ENCODE data around the gene TTC22.
A peak's percentile ranks its signal among the peaks of the same experiment; 100 is the strongest.

TTC22 gene

DNA sequence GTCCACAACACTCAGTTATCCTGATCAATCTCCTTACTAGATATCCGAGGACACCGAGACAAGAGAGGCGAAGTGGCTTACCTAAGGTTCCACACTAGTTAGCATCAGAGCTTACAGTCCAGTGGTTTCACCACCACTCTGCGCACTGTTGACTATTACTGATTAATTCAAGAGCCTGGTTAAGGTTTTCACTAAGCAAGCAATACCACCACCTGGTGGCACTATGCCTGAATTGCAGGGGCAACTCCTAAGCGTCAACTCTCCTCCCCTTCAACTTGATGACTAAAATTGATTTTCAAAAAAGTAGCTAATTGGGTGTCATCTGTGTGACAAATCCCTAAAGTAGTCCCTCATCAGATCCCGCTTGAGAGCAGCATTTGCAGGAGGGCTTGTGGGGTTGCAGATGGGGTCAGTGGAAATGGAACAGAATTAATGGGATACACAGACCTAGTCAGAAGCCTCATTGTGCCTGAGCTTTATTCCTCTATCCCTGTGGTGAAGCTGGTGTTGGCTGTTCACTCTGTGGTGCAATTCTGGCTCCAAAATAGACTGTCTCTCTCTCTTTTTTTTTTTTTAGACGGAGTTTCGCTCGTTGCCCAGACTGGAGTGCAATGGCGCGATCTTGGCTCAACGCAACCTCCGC lies 9.1 kb downstream of the TTC22 start:
- Histone ChIP-seq H4K12ac (ENCODE audit: low read depth, low read length) (no peak overlapping the region), H3K27me3 (ENCODE audit: insufficient read depth, low read length) (no peaks in the 10 kb centered on the region), H3K36me3 (ENCODE audit: control insufficient read depth in 1 of 2, insufficient read depth in 2 of 2, low read length in 2 of 2) (no peaks in the 10 kb centered on the region), H3K79me2 (ENCODE audit: control insufficient read depth, insufficient read depth, low read length, poor library complexity) (no peaks in the 10 kb centered on the region), H3K27ac (ENCODE audit: low read depth, low read length) (no peak overlapping the region), H3K4me1 (ENCODE audit: control insufficient read depth in 1 of 2, insufficient read depth in 2 of 2, low read length in 2 of 2) (peaks cover 4% of the 10 kb centered on the region in 2 experiments), H3K4me2 (ENCODE audit: low read length) (no peak overlapping the region), H2BK5ac (ENCODE audit: low read depth, low read length, poor library complexity) (no peak overlapping the region), H3K79me1 (ENCODE audit: low read length) (no peaks in the 10 kb centered on the region), H3K9me3 (ENCODE audit: insufficient read depth, low read depth, low read length) (no peaks in the 10 kb centered on the region), H3K18ac (ENCODE audit: low read length) (no peak overlapping the region), H3K4ac (ENCODE audit: low read depth, low read length) (no peak overlapping the region), H4K91ac (ENCODE audit: low read depth, low read length) (no peak overlapping the region), H2AK5ac (ENCODE audit: low read length) (no peak overlapping the region), H2BK12ac (ENCODE audit: low read length) (no peak overlapping the region), H3K9ac (ENCODE audit: low read length) (no peak overlapping the region), H2AFZ (ENCODE audit: insufficient read depth, low read length, poor library complexity) (no peak overlapping the region), H3K14ac (ENCODE audit: low read length) (no peak overlapping the region), H3K4me3 (ENCODE audit: low read depth, low read length) (no peak overlapping the region), H4K8ac (ENCODE audit: low read depth, low read length) (no peak overlapping the region), H2BK120ac (ENCODE audit: insufficient read depth, low read length, poor library complexity) (no peak overlapping the region), H3K23ac (ENCODE audit: low read length) (no peak overlapping the region)
- peak in 1 of 2 donors; percentile 52 for DNase-seq
- WGBS (ENCODE audit: extremely low coverage, insufficient coverage, insufficient read length), result no CpG with 5 or more reads among the region's 13 CpGs

DNA sequence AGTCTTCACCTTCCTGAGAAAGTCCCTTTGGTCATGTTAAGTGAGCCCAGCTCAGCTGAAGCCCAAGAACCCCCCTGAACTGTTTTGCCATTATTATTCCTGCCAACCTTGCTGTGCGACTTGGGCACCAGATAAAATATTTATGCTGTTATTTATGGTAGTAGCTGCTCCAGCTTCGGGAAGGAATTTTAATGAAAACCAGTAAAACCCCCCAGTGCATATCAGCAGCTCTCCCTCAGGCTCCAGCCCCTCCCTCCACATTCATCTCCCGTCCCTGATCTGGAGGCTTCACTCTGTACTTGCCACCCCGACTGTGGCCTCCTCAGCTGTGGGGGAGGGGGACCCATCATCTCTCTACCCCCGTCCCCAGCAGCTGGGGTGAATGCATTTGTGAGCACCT lies 12.7 kb downstream of the TTC22 start:
- DNase-seq, result no peak
- no peak overlapping the region for H3K14ac ChIP-seq (ENCODE audit: low read length)
- no peaks in the 10 kb centered on the region for H3K79me2 ChIP-seq (ENCODE audit: control insufficient read depth, insufficient read depth, low read length, poor library complexity)
- H4K8ac ChIP-seq (ENCODE audit: low read depth, low read length), result no peak overlapping the region
- H2AK5ac ChIP-seq (ENCODE audit: low read length), result no peak overlapping the region
- H4K12ac ChIP-seq (ENCODE audit: low read depth, low read length), result no peak overlapping the region
- no peaks in the 10 kb centered on the region for H3K79me1 ChIP-seq (ENCODE audit: low read length)
- H3K4me2 ChIP-seq (ENCODE audit: low read length), result no peak overlapping the region
- H2BK12ac ChIP-seq (ENCODE audit: low read length), result no peak overlapping the region
- no peak overlapping the region for H3K27ac ChIP-seq (ENCODE audit: low read depth, low read length)
- no peak overlapping the region for H2BK120ac ChIP-seq (ENCODE audit: insufficient read depth, low read length, poor library complexity)
- H3K9ac ChIP-seq (ENCODE audit: low read length), result no peak overlapping the region
- no peak overlapping the region for H3K18ac ChIP-seq (ENCODE audit: low read length)
- H2AFZ ChIP-seq (ENCODE audit: insufficient read depth, low read length, poor library complexity), result no peak overlapping the region
- no peak overlapping the region for H3K23ac ChIP-seq (ENCODE audit: low read length)
- no peak overlapping the region for H4K91ac ChIP-seq (ENCODE audit: low read depth, low read length)
- no CpG with 5 or more reads among the region's 5 CpGs for WGBS (ENCODE audit: extremely low coverage, insufficient coverage, insufficient read length)
- H3K4me1 ChIP-seq (ENCODE audit: control insufficient read depth in 1 of 2, insufficient read depth in 2 of 2, low read length in 2 of 2), result no peaks in the 10 kb centered on the region
- H3K4ac ChIP-seq (ENCODE audit: low read depth, low read length), result no peak overlapping the region
- no peak overlapping the region for H3K4me3 ChIP-seq (ENCODE audit: low read depth, low read length)
- H3K27me3 ChIP-seq (ENCODE audit: insufficient read depth, low read length), result no peaks in the 10 kb centered on the region
- H2BK5ac ChIP-seq (ENCODE audit: low read depth, low read length, poor library complexity), result no peak overlapping the region
- H3K9me3 ChIP-seq (ENCODE audit: insufficient read depth, low read depth, low read length), result peaks cover 2% of the 10 kb centered on the region
- no peaks in the 10 kb centered on the region for H3K36me3 ChIP-seq (ENCODE audit: control insufficient read depth in 1 of 2, insufficient read depth in 2 of 2, low read length in 2 of 2)

DNA sequence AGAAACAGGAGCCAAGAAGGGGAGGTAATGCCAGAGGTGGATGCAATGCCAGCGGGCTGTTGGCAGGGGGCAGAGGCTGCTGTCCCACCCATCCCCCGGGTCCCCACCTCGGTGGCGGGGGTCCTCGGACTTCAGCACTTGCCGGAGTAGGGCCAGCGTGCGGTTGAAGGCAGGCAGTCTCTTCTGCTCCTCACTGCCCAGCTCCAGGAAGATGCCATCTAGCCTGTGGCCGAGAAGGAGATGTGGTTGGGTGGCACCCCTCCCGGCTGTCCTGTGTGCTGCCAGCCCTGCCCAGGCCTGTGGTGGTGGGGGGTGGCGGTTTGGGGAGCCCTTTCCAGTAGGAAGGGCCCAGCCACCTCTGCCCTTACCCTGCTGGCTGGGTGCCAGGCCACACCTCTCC lies 13.5 kb downstream of the TTC22 start:
- H2BK120ac ChIP-seq (ENCODE audit: insufficient read depth, low read length, poor library complexity), result no peak overlapping the region
- no peak overlapping the region for H3K23ac ChIP-seq (ENCODE audit: low read length)
- H3K4me2 ChIP-seq (ENCODE audit: low read length), result no peak overlapping the region
- H3K27ac ChIP-seq (ENCODE audit: low read depth, low read length), result no peak overlapping the region
- no peak overlapping the region for H2AFZ ChIP-seq (ENCODE audit: insufficient read depth, low read length, poor library complexity)
- WGBS (ENCODE audit: extremely low coverage, insufficient coverage, insufficient read length), result no CpG with 5 or more reads among the region's 11 CpGs
- H4K12ac ChIP-seq (ENCODE audit: low read depth, low read length), result no peak overlapping the region
- peaks cover 2% of the 10 kb centered on the region for H3K9me3 ChIP-seq (ENCODE audit: insufficient read depth, low read depth, low read length)
- H4K8ac ChIP-seq (ENCODE audit: low read depth, low read length), result no peak overlapping the region
- no peak overlapping the region for H3K4me3 ChIP-seq (ENCODE audit: low read depth, low read length)
- no peak overlapping the region for H3K14ac ChIP-seq (ENCODE audit: low read length)
- no peak overlapping the region for H4K91ac ChIP-seq (ENCODE audit: low read depth, low read length)
- no peak for DNase-seq
- H3K18ac ChIP-seq (ENCODE audit: low read length), result no peak overlapping the region
- no peak overlapping the region for H2AK5ac ChIP-seq (ENCODE audit: low read length)
- H3K27me3 ChIP-seq (ENCODE audit: insufficient read depth, low read length), result no peaks in the 10 kb centered on the region
- H3K79me2 ChIP-seq (ENCODE audit: control insufficient read depth, insufficient read depth, low read length, poor library complexity), result no peaks in the 10 kb centered on the region
- H3K4me1 ChIP-seq (ENCODE audit: control insufficient read depth in 1 of 2, insufficient read depth in 2 of 2, low read length in 2 of 2), result no peaks in the 10 kb centered on the region
- H3K79me1 ChIP-seq (ENCODE audit: low read length), result no peaks in the 10 kb centered on the region
- H2BK5ac ChIP-seq (ENCODE audit: low read depth, low read length, poor library complexity), result no peak overlapping the region
- no peak overlapping the region for H3K9ac ChIP-seq (ENCODE audit: low read length)
- no peak overlapping the region for H3K4ac ChIP-seq (ENCODE audit: low read depth, low read length)
- H2BK12ac ChIP-seq (ENCODE audit: low read length), result no peak overlapping the region
- H3K36me3 ChIP-seq (ENCODE audit: control insufficient read depth in 1 of 2, insufficient read depth in 2 of 2, low read length in 2 of 2), result no peaks in the 10 kb centered on the region

DNA sequence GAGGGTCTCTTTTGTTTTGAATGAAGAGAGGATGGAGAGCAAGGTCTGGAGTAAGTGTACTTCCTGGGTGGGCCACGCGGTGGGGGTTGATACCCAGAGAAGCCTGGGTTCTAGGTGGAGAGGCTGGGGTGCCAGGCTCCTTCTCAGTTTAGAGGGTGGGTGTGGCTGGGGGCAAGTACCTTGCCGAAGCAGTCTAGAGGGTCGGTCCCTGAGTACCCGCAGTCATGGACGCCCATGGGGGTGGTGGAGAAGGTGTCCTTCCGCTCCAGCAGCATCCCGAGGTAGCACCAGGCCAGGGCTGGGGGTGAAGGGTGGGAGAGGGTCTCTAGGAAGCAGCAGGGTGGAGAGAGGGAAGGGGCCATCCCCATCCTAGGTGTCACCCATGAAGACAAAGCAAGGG lies 14.3 kb downstream of the TTC22 start:
- Histone ChIP-seq H2BK5ac (ENCODE audit: low read depth, low read length, poor library complexity) (no peak overlapping the region), H3K9me3 (ENCODE audit: insufficient read depth, low read depth, low read length) (peaks cover 3% of the 10 kb centered on the region), H4K91ac (ENCODE audit: low read depth, low read length) (no peak overlapping the region), H3K36me3 (ENCODE audit: control insufficient read depth in 1 of 2, insufficient read depth in 2 of 2, low read length in 2 of 2) (no peaks in the 10 kb centered on the region), H2AFZ (ENCODE audit: insufficient read depth, low read length, poor library complexity) (no peak overlapping the region), H3K14ac (ENCODE audit: low read length) (no peak overlapping the region), H4K8ac (ENCODE audit: low read depth, low read length) (no peak overlapping the region), H3K79me1 (ENCODE audit: low read length) (no peaks in the 10 kb centered on the region), H2BK120ac (ENCODE audit: insufficient read depth, low read length, poor library complexity) (no peak overlapping the region), H3K27ac (ENCODE audit: low read depth, low read length) (no peak overlapping the region), H3K79me2 (ENCODE audit: control insufficient read depth, insufficient read depth, low read length, poor library complexity) (no peaks in the 10 kb centered on the region), H3K23ac (ENCODE audit: low read length) (no peak overlapping the region), H2BK12ac (ENCODE audit: low read length) (no peak overlapping the region), H3K18ac (ENCODE audit: low read length) (no peak overlapping the region), H3K9ac (ENCODE audit: low read length) (no peak overlapping the region), H3K4me1 (ENCODE audit: control insufficient read depth in 1 of 2, insufficient read depth in 2 of 2, low read length in 2 of 2) (no peaks in the 10 kb centered on the region), H3K27me3 (ENCODE audit: insufficient read depth, low read length) (no peaks in the 10 kb centered on the region), H3K4me2 (ENCODE audit: low read length) (no peak overlapping the region), H3K4ac (ENCODE audit: low read depth, low read length) (no peak overlapping the region), H2AK5ac (ENCODE audit: low read length) (no peak overlapping the region), H3K4me3 (ENCODE audit: low read depth, low read length) (no peak overlapping the region), H4K12ac (ENCODE audit: low read depth, low read length) (no peak overlapping the region)
- no CpG with 5 or more reads among the region's 8 CpGs for WGBS (ENCODE audit: extremely low coverage, insufficient coverage, insufficient read length)
- DNase-seq, result no peak
